ENCODE results near the gene MX1.

DNA sequence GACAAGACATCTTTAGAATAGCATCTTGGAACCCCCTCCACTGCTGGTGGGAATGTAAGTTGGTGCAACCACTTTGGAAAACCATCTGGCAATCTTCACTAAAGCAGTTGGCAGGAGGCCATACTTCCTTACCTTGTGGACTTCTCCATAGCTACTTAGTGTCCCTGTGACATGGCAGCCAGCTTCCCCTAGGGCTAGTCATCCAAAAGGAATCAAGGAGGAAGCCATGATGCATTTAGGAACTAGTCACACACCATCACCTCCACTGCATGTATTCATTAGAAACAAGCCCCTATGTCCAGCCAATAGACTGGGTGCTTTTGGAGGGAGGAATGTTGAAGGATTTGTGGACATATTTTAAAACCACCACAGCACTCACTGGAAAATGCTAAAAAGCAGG, 44.3 kb upstream of the MX1 start:
- TF ChIP-seq, protein P1, sequence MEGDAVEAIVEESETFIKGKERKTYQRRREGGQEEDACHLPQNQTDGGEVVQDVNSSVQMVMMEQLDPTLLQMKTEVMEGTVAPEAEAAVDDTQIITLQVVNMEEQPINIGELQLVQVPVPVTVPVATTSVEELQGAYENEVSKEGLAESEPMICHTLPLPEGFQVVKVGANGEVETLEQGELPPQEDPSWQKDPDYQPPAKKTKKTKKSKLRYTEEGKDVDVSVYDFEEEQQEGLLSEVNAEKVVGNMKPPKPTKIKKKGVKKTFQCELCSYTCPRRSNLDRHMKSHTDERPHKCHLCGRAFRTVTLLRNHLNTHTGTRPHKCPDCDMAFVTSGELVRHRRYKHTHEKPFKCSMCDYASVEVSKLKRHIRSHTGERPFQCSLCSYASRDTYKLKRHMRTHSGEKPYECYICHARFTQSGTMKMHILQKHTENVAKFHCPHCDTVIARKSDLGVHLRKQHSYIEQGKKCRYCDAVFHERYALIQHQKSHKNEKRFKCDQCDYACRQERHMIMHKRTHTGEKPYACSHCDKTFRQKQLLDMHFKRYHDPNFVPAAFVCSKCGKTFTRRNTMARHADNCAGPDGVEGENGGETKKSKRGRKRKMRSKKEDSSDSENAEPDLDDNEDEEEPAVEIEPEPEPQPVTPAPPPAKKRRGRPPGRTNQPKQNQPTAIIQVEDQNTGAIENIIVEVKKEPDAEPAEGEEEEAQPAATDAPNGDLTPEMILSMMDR (IDR thresholded peaks at IDR 0.05; ENCODE audit: low read depth, low read length, missing input control) = no peak
- no peak for TF ChIP-seq ATF3 (IDR thresholded peaks at IDR 0.05)
- TF ChIP-seq FOXA2 (IDR thresholded peaks at IDR 0.05) = no peak
- TF ChIP-seq YY1 (IDR thresholded peaks at IDR 0.05) = no peak
- no peak for TF ChIP-seq REST (IDR thresholded peaks at IDR 0.05)
- TF ChIP-seq ZBTB33 (IDR thresholded peaks at IDR 0.05) = no peak
